ENCODE measurements around the gene UNC5B. TPM values are rescaled to one million over a fixed set of nuclear protein-coding genes. Genes with fewer than 3 reads are reported as not detected.

The UNC5B gene
- total RNA-seq, 1 experiment from 2014 or later: 9.9 TPM

GRCh38 chr10:71316056-71316785, 103.9 kb downstream of the UNC5B start:
- DNase-seq (ENCODE audit: low spot score): no peak

DNA sequence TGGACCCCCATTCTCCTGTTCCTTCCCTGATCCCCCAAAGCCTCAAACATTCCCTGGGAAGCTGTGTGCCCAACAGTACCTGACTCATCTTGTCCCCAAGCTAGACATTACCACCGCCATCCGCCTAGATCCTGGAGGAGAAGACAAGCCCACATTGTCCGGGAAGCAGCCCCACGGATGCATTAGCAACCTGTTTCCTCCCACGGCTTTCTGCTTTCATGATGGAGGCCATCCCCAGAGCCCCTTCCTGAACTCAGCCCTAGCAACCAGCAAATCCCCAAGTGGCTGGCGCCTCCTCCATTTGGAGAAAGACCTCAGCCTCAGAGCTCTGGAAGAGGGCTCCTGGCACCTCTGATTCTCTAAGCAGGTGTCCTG, 104.4 kb downstream of the UNC5B start:
- DNase-seq (ENCODE audit: low spot score): no peak
- POLR2A ChIA-PET (ENCODE audit: low non-redundant PET): no interaction called here

More at GRCh38 chr10:71316056-71316785, 103.9 kb downstream of the UNC5B start:
- intact Hi-C loops (cut with micrococcal nuclease; ENCODE audit: unreplicated experiment): loop anchor here (5.0 to 10.0 kb wide), 6 partner anchors 249 to 1019 kb away; no protein-coding TSS in a partner anchor
- no TSS peak for BruUV-seq (replicated peaks)
- H3K9me3 ChIP-seq (ENCODE audit: low read depth, low read length, poor library complexity, severe bottlenecking): peaks cover 4% of the 10 kb centered on the region
- CTCF ChIA-PET: interaction anchor here (0.6 kb wide), 2 partner anchors 295 to 353 kb away, joined by 3 to 5 read pairs; no protein-coding TSS in a partner anchor
- H3K4me3 ChIP-seq (ENCODE audit: low read depth, low read length, poor library complexity, severe bottlenecking): no peak overlapping the region
- H3K36me3 ChIP-seq (ENCODE audit: insufficient read depth, low read length, poor library complexity, severe bottlenecking): no peaks in the 10 kb centered on the region
- no peak overlapping the region for H3K27ac ChIP-seq (ENCODE audit: low read depth, low read length, poor library complexity, severe bottlenecking)
- TF ChIP-seq, protein P1, sequence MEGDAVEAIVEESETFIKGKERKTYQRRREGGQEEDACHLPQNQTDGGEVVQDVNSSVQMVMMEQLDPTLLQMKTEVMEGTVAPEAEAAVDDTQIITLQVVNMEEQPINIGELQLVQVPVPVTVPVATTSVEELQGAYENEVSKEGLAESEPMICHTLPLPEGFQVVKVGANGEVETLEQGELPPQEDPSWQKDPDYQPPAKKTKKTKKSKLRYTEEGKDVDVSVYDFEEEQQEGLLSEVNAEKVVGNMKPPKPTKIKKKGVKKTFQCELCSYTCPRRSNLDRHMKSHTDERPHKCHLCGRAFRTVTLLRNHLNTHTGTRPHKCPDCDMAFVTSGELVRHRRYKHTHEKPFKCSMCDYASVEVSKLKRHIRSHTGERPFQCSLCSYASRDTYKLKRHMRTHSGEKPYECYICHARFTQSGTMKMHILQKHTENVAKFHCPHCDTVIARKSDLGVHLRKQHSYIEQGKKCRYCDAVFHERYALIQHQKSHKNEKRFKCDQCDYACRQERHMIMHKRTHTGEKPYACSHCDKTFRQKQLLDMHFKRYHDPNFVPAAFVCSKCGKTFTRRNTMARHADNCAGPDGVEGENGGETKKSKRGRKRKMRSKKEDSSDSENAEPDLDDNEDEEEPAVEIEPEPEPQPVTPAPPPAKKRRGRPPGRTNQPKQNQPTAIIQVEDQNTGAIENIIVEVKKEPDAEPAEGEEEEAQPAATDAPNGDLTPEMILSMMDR (conservative IDR thresholded peaks at IDR 0.05; ENCODE audit: low read depth, low read length): no peak
- TF ChIP-seq EZH2 (IDR thresholded peaks at IDR 0.05; ENCODE audit: borderline replicate concordance, low read depth, low read length, poor library complexity, severe bottlenecking): no peak
- H3K4me1 ChIP-seq (ENCODE audit: insufficient read depth, low read length, poor library complexity, severe bottlenecking): peaks cover 13% of the 10 kb centered on the region
- POLR2A ChIA-PET (ENCODE audit: low non-redundant PET): no interaction called here
- H3K27me3 ChIP-seq (replicated peaks; ENCODE audit: insufficient read depth, low read depth, low read length, poor library complexity): no peaks in the 10 kb centered on the region

GRCh38 chr10:71317739-71318138, 105.4 kb downstream of the UNC5B start:
- intact Hi-C loops (cut with micrococcal nuclease; ENCODE audit: unreplicated experiment): loop anchor here (2.0 to 10.0 kb wide), 7 partner anchors 247 to 1017 kb away; no protein-coding TSS in a partner anchor
- TF ChIP-seq, protein P1 (conservative IDR thresholded peaks at IDR 0.05; ENCODE audit: low read depth, low read length): no peak
- TF ChIP-seq EZH2 (IDR thresholded peaks at IDR 0.05; ENCODE audit: borderline replicate concordance, low read depth, low read length, poor library complexity, severe bottlenecking): no peak
- no peak overlapping the region for H3K4me3 ChIP-seq (ENCODE audit: low read depth, low read length, poor library complexity, severe bottlenecking)
- DNase-seq (ENCODE audit: low spot score): no peak
- POLR2A ChIA-PET (ENCODE audit: low non-redundant PET): no interaction called here
- no TSS peak for BruUV-seq (replicated peaks)
- H3K9me3 ChIP-seq (ENCODE audit: low read depth, low read length, poor library complexity, severe bottlenecking): no peaks in the 10 kb centered on the region
- peaks cover 13% of the 10 kb centered on the region for H3K4me1 ChIP-seq (ENCODE audit: insufficient read depth, low read length, poor library complexity, severe bottlenecking)
- CTCF ChIA-PET: interaction anchor here (1.1 kb wide), 1 partner anchor 390 kb away, joined by 4 read pairs; no protein-coding TSS in a partner anchor
- H3K27me3 ChIP-seq (replicated peaks; ENCODE audit: insufficient read depth, low read depth, low read length, poor library complexity): no peaks in the 10 kb centered on the region
- H3K27ac ChIP-seq (ENCODE audit: low read depth, low read length, poor library complexity, severe bottlenecking): no peak overlapping the region
- H3K36me3 ChIP-seq (ENCODE audit: insufficient read depth, low read length, poor library complexity, severe bottlenecking): no peaks in the 10 kb centered on the region

More for the DNA sequence above, 104.4 kb downstream of the UNC5B start:
- H3K4me3 ChIP-seq (ENCODE audit: low read depth, low read length, poor library complexity, severe bottlenecking): no peak overlapping the region
- H3K27me3 ChIP-seq (replicated peaks; ENCODE audit: insufficient read depth, low read depth, low read length, poor library complexity): no peaks in the 10 kb centered on the region
- CTCF ChIA-PET: interaction anchor here (0.5 to 0.6 kb wide), 2 partner anchors 80 to 294 kb away, joined by 3 to 4 read pairs; partner anchors contain the start of gene CDH23
- no TSS peak for BruUV-seq (replicated peaks)
- peaks cover 4% of the 10 kb centered on the region for H3K9me3 ChIP-seq (ENCODE audit: low read depth, low read length, poor library complexity, severe bottlenecking)
- intact Hi-C loops (cut with micrococcal nuclease; ENCODE audit: unreplicated experiment): loop anchor here (5.0 to 10.0 kb wide), 6 partner anchors 248 to 1018 kb away; no protein-coding TSS in a partner anchor
- TF ChIP-seq, protein P1 (conservative IDR thresholded peaks at IDR 0.05; ENCODE audit: low read depth, low read length): no peak
- no peak for TF ChIP-seq EZH2 (IDR thresholded peaks at IDR 0.05; ENCODE audit: borderline replicate concordance, low read depth, low read length, poor library complexity, severe bottlenecking)
- no peaks in the 10 kb centered on the region for H3K36me3 ChIP-seq (ENCODE audit: insufficient read depth, low read length, poor library complexity, severe bottlenecking)
- no peak overlapping the region for H3K27ac ChIP-seq (ENCODE audit: low read depth, low read length, poor library complexity, severe bottlenecking)
- H3K4me1 ChIP-seq (ENCODE audit: insufficient read depth, low read length, poor library complexity, severe bottlenecking): peaks cover 13% of the 10 kb centered on the region

Measured in A673 (cell line).